C1 segment of cervical spinal cord (tissue), 14 donors: ENCODE measurements around the gene LRMDA.
"Not testable (repeated sequence)": the region's sequence is repeated elsewhere in the genome, so short reads cannot be mapped to it uniquely, and the experiment has no call there.

Experiments used
- DNase-seq, 14 donors: peaks; one replicate each; lab custom pipeline; 2025; lab: John Stamatoyannopoulos, UW

Gene LRMDA

DNA sequence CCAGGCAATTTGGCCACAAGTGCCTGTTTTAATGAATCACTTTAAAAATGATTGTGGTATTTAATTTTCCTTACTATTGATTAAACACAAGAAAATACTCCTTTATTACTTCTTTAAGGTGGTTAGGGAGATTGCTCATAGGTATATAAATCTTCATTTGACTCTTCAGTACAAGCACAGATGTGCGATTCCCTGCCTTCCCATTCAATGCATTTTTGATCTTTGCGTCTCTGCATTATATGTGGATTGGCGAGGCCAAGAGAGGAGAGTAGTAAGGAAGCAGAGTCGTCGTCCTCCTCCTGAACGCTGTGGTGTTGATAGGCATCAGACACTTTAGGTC is 683.7 kb downstream of the LRMDA start:
- DNase-seq: no peak

DNA sequence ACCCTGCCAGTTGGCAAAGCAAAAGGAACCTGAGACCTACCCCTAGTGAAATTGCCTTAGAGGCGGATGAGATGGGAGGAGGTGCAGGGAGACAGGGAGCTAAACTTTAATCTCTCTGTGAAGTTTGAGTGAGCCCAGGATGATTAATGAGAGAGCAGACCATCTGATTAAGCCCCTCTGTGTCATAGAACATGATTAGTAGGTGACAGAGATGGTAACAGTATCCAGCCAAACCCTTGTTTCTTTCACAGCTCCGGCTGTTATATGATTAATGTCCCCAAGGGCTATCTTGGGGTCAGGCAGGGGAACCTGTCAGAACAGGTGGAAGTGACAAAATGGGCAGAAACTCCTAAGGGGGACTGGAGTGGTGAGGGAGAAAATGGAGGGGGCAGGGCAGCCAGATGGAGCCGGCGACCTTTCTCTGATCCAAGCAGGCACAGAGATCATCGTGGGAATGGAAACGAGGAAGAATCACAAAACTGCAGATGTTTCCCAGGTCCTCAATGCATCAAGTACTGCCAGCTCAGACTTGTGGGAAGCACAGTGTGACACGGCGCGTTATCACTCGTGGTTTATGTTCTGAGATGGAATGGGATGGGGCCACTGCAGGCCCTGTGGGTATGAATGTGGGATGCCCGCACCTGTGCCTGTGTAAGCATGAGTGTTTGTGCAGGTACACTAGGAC is 684.2 kb downstream of the LRMDA start:
- DNase-seq: no peak

DNA sequence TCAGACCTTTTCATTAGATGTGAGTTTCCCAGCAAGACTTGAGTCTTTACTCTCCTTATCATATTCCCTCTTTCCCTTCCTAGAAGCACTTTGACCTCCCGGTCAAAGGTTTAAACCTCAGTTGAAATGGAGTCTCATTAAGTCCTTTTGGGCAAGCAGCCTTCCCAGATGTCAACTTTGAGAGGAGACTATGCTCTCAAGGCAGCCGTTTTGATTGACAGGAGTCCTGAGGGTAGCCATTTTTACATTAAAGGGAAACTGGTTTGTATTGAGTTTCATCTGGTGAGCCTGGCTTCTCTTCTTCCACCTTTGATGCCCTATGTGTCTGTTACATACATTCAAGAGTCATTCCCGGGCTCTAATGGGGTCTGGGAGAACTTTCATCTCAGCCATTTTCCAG is 685.1 kb downstream of the LRMDA start:
- no peak for DNase-seq

DNA sequence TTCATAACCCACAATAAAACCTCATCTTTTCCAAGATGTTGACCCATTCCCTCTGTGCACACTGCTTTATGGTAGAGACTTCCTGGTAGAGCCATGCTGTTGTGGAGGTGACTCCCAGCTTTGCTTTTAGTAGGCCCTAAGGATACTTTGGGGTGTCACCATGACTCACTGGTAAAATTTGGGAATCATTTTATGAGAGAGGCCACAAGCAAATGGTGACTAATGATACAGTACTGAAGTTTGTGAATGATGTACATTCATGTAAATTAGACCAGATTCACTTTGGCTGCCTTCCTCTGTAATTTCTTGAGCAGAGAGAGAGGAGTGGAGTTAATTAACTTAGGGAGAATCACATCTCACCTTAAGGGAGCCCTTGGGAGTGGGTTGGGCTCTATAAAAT is 686.5 kb downstream of the LRMDA start:
- DNase-seq: no peak

DNA sequence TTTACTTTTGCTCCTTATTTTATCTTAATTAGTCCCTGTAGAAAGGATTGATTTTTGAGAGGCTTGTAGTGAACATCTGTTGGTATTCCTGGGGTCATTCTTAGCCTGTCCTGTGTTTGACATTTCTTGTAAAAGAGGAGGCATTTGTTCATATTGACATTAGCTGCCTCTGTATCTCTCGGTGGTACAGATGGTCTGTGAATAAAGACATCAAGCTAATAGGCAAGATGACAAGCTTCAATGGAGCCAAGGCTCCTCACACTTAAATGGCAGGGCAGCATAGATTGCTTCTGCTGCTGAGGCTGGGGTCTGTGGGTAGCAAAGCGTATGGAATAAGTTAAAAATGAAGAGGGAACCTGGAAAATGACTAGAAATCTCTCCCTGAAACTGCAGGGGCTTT is 687.6 kb downstream of the LRMDA start:
- no peak for DNase-seq

DNA sequence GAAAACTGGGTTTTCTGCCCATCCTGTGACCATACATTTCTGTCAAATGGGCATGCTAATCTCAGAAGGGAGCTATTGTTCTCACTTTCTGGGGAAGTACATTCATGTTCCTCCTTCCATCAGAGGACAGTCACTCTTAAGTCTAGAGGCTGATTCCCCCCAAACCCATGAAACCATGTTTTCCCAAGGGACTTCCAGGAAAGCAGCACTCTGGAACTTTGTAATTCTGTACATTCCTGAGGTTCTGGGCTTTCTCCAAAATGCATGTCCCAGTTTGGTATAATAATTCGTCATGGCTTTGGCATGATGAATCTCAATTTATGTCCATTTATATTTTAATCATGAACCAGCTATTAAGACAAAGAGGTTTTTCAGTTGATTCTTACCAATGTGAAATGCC is 688.1 kb downstream of the LRMDA start:
- no peak for DNase-seq

DNA sequence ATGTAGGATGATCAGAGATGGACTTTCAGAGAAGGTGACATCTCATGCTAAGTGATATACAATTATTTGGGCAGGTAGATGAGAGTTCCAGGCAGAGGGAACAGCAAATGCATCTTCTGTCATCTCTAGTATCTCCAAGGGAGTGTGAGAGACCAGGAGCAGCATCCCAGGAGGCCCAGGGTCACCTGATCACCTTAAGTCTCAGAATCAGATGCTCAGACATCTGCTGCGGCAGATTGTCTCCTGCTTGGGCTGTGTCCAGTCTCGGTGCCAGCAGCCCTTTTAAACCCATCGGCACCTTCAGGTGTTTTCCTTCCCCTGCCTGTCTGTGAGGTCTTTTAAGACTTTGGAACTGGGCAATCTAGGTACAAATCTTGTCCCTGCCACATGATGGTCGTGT is 690.6 kb downstream of the LRMDA start:
- DNase-seq: peak in 1 of 14 donors; percentile 52

DNA sequence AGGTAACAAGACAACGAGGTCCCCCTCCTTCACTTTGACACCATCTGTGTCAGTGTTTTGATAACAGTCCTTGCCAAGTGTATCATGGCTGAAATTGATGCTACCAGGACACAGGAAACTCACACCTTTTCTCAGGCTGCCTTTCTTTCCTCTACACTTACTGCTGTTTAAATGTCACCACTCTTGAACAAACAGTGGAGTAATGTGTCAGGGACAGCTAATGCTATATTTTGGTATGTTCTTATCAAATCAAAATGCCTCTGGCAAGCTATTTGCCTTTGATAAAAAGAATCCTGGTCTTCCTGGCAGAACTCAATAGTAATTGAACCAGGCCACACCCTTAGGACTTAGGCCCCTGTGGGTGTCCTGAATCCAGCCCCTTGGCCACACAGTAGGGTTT is 692.9 kb downstream of the LRMDA start:
- DNase-seq: peak in 1 of 14 donors; percentile 7

DNA sequence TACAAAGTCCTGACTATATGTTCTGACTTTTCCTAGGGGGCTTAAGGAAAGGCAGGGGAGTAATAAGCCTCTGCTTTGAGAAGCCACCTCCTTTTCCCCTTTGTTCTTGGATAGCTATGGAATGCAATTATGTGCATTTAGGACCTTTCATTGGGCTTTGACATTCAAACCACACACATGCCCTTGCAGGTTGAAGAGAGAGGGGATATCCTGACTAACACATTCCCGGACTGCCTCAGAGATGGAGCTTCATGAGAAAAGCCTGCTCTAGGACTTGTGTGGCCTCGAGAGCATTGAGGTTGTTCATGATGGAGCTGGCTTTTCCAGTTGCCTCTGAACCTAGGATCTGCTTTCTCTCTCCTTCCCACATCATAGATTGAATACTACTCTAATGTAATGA is 694.5 kb downstream of the LRMDA start:
- DNase-seq: no peak

DNA sequence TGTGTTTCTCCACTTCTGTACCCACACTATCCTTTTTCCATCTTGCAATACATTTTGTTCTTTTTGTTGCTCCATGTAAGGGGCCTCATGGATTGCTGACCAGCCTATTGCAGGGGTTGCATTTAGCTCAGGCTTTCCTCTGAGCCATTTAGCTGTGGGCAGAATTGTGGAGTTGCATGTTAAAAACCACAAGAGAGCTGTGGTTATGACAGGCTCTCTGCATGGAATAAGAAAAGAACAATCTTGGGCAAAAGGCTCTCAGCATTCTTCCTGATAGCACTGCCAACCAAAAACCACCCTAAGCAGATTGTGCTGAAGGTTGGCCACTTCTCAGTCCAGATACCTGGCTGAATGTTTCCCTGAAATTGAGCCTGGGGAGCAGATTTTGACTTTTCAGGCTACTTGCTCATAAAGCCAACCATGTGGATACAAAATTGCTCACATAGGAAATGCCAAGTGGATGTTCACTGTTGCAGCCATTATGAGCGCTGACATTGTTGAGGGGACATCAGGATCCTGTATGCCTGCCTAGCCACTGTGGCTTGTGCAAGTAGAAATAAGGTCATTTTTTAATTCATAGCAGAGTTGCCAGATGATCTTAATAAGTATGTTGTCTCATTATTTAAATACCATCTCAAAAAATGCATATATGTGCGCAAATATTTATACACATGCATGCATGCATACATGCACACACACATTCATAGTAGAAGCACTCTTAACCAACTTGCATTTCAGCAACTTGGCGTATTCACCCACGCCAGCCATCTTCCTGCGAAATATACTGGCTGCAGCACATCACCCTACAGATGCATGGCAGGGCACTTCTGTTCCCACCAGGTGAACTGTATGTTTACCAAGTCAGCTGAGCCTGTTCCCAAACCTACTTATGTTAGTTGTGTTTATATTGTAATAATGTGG is 695.4 kb downstream of the LRMDA start:
- peak in 1 of 14 donors; percentile 47 for DNase-seq

DNA sequence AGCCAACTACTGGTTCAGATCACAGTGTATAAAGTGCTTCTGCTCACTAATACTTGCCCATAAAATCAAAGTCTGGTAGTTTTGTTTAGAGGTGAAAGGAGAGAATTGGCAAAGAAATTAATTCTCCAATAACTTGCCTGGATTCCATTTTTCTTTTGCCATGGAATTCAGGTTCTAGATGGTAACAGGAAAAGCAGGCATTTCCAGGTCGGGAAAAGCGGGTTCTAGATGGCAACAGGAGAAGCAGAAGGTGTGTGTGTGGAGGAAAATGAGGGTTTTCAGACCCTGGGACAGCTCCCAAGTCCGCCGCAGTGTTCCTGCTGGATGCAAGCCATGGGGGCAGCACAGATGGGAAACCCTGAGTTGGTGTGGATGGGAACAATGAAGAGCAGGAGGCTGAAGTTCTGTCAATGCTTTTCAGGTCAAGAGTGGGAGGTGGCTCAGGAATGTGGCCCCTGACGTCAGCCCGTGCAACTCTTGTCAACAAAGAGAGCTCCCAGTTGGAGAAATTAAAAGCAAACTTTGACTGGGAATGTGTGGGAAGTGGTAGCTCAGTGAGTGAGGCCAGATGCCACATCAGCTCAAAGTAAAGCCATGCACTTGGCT is 696.7 kb downstream of the LRMDA start:
- DNase-seq: peak in 1 of 14 donors; percentile 48

DNA sequence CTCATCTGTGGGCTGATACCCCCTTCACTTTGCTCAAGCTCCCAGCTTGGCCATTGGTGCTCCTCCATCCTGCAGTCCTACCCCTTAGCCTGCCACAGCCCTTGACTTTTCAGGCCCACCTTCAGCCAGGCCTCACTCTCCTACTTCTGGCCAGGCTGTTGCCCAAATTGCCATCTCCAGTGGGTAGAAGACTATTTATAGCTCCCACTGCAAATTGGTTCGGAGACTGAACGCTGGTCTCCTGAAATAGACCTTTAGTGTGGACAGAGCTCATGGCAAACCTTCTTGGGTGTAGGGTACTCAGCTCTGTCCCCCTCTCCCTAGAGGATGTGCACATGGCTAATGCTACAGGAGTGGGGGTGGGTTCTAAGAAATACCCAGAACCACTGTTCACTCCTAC is 697.8 kb downstream of the LRMDA start:
- DNase-seq: no peak

DNA sequence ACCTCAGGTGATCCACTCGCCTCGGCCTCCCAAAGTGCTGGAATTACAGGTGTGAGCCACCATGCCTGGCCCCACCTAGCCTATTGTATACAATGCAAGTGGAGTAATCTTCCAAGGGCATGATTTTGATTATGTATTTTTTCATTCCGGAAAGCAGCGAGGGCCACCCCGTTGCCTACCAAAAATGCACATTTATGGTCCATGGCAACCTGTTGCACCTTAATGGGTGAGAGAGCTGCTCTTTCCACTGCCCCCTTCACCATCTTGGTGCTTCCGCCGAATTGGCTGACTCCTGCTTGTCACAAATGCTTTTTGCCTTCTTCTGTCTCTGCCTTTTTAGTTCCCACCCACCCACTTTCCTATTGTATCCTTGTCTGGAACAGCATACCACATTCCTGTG is 699.5 kb downstream of the LRMDA start:
- DNase-seq: no peak

DNA sequence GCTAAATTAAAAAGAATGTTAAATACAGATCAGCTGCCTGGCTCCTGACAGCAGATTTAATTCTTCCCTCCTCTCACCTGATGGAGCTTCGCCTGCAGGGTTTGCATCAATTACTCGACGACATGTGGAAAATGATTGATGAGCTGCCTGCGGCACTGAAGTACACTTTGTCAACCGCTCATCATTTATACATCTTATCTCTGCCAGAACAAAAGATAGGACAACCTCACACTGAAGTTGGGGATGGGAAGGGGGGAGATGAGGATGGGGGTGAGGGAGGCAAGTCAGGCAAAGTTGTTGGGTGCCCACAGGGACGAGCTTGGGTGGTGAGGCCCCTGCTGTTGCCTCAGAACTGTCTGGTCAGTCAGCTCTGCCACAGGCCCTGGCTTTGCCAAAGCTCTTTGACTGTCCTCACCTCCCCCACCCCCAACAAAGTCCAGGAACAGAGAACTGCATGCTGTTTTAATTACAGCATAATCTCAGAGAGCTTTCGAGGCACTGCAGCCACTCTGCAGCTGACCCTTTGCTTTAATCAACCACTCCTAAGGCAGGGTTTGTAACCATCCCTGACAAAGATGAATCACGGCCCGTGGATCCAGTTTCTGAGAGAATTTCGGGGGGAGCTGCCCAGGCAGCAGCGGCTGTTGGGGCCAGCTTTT is 702.3 kb downstream of the LRMDA start:
- no peak for DNase-seq

DNA sequence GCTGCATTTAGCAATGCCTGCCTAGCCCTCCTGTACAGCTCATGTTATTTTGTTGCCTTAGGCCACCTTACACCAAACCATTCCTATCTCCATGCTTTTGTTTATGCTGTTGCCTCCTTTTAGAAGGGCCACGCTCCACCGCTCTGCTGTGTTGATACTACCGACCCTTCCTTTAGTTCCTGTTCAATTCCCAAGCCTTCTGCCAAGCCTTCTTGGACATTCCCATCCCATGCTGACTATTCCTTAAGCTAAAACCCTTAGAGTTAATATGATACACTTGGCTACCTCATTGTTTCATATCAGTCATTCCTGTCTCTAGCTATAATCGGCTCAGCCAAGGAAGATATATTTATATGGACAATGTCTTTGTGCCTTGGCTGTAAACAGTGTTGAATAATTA is 705.5 kb downstream of the LRMDA start:
- no peak for DNase-seq

DNA sequence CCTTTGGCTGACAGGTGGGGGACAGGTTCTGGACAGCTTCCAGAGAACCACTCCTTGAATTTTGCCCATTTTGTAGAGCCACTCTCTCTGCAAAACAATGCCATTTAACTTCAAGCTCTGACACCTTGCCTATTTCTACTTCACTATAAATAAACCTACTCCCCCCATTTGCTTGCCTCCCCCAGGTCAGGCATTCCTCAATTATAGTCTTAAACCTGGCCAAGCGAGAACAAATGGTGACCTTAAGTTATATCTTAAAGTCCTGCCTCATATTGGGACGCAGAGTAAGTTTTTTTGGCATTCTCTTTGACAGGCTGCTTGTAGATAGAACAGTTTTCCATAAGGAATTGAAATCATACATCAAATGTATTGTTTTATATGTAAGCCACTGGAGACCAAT is 706.9 kb downstream of the LRMDA start:
- no peak for DNase-seq

DNA sequence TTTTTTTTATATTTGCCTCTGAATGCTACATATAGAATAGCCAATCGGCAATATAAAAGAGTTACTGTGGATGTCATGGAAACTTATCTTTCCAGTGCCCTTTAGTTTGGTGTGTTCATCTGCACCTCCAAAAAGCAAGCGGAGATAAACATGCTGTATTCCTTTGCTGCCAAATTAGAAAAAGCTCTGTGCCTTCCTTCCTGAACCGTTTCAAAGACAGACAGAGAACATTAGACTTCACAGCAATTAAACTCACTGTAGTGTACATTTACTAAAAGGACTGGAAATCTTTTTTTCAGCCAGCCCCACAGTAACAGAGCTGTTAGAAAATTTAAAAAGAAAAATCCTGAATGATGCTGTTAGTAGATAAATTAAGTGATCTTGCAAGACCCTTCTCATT is 707.5 kb downstream of the LRMDA start:
- DNase-seq: no peak

DNA sequence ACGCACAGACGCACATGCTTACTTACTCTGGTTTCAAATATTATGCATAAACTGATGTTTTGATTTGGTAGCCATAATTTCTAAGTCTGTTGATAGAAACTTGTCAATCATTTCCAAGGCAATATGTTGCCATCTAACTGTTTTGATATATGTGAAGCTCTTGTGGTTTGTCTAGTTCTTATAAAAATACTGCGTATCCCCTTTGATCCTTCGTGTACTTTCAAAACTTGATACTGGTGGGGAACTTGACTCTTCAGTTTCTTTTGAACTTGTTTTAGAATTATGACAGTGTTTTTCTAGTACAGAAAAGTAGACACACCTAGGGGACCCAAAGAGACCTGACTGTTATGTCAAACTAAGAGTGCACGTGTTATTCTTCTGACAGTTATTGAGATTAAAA is 708.0 kb downstream of the LRMDA start:
- DNase-seq: no peak

DNA sequence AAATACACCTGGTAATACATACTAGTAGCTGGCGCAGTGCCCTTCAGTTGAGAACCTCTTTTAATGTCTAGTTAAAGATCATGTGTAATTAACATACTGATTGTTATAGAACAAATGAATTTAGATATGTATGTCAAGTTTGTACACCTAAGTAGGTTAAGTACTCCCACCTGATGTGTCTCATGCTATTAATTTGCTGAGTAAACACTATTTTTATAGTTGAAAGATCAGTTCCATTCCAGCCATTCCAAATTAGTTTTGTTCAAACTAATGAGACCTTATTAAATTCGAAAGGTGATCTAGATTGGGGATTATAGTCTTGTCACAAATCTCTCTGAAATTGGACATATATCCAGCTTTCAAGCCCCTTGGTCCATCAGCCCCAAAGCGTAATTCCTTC is 710.0 kb downstream of the LRMDA start:
- DNase-seq: no peak

DNA sequence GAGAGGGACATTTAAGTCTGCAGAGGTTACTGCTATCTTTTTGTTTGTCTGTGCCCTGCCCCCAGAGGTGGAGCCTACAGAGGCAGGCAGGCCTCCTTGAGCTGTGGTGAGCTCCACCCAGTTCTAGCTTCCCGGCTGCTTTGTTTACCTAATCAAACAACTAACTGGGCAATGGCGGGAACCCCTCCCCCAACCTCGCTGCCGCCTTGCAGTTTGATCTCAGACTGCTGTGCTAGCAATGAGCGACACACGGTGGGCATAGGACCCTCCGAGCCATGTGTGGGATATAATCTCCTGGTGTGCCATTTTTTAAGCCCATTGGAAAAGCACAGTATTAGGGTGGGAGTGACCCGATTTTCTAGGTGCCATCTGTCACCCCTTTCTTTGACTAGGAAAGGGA is 716.8 kb downstream of the LRMDA start:
- not testable (repeated sequence) for DNase-seq

DNA sequence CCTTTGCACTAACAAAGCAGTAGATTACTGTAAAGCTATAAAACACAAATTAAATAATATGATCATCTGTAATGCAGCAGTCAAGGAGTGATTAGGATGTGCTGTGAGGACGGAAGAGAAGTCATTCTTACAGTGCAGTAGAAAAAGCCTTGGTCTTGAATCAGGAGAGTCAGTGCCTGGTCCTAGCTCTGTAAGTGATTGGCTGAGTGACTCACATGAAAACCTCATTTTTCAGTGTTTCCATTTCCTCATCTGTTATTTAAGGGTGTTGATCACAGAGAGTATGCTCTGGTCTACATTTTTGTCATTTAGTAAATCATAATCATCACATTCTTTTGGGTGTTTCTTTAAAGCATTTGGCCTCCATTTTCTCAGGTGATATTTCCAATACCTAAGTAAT is 717.8 kb downstream of the LRMDA start:
- no peak for DNase-seq

DNA sequence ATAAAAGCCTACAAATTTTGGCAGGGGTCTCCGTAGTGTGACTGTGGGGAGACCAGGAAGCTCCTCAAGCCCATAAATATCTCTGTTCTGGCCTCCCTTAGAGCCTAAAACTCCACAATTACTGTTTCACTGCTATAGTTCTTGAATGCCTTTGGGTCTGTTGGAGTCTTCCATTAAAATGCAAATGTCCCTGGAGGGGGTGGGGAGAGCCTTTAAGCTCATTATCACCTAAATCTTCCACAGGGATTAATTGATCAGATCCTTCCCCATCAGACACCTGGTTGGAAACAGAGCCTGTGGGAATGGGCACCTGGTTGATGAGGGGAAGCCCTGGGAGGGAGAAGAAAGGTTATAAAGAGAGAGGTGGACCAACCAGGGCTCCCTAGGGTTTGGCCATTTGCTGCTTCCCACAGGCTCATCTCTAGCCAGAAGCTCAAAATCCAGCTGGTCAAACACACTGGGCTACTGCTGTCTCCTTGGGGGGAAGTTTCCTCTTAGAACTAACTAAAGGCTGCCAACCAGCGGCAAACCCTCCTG is 718.2 kb downstream of the LRMDA start:
- no peak for DNase-seq
